ENCODE data around the gene LETM1.

Gene LETM1

GRCh38 chr4:1762264-1763010, 93.5 kb downstream of the LETM1 start:
- DNase-seq (ENCODE audit: low spot score), result no peak
